WERI-Rb-1 (cell line): Measurements from ENCODE around the gene ZBTB7C.

Source experiments
- DNase-seq: peaks from one replicate; pipeline ENCODE4 v3.0.0-alpha.2; 2020
- H3K27ac ChIP-seq: fragments of 250-450 bp; sonication (Bioruptor Pico); 2 replicates; pipeline ENCODE4 v1.5.1; 2020; ENCODE audit warnings: mild to moderate bottlenecking, moderate library complexity
- H3K27me3 ChIP-seq: fragments of 250-450 bp; sonication (Bioruptor Pico); 2 replicates; pipeline ENCODE4 v1.5.1; 2021; ENCODE audit warnings: mild to moderate bottlenecking, low read depth, moderate library complexity; ENCODE audit not compliant: insufficient read depth, severe bottlenecking
- H3K36me3 ChIP-seq: fragments of 250-450 bp; sonication (Bioruptor Pico); 2 replicates; pipeline ENCODE4 v1.5.1; 2020; ENCODE audit warnings: mild to moderate bottlenecking, moderate library complexity
- H3K4me3 ChIP-seq: 2 replicates; pipeline ENCODE4 v1.5.1; 2011; ENCODE audit warnings: low read depth, mild to moderate bottlenecking, control low read depth, low read length
- H3K9me3 ChIP-seq: fragments of 250-450 bp; sonication (Bioruptor Pico); 2 replicates; pipeline ENCODE4 v1.5.1; 2021; ENCODE audit warnings: mild to moderate bottlenecking, moderate library complexity; ENCODE audit not compliant: severe bottlenecking
- TF ChIP-seq, protein P1 (sequence below): IDR thresholded peaks from 2 replicates; pipeline ENCODE4 v1.5.1; 2011; ENCODE audit warnings: low read depth, mild to moderate bottlenecking, control low read depth, inconsistent platforms, low read length

ZBTB7C gene

GRCh38 chr18:47993409-47993808, 415.8 kb downstream of the ZBTB7C start:
- TF ChIP-seq, protein P1, sequence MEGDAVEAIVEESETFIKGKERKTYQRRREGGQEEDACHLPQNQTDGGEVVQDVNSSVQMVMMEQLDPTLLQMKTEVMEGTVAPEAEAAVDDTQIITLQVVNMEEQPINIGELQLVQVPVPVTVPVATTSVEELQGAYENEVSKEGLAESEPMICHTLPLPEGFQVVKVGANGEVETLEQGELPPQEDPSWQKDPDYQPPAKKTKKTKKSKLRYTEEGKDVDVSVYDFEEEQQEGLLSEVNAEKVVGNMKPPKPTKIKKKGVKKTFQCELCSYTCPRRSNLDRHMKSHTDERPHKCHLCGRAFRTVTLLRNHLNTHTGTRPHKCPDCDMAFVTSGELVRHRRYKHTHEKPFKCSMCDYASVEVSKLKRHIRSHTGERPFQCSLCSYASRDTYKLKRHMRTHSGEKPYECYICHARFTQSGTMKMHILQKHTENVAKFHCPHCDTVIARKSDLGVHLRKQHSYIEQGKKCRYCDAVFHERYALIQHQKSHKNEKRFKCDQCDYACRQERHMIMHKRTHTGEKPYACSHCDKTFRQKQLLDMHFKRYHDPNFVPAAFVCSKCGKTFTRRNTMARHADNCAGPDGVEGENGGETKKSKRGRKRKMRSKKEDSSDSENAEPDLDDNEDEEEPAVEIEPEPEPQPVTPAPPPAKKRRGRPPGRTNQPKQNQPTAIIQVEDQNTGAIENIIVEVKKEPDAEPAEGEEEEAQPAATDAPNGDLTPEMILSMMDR: no peak
- Histone ChIP-seq H3K27me3 (no peaks in the 10 kb centered on the region), H3K4me3 (no peak overlapping the region), H3K36me3 (no peaks in the 10 kb centered on the region), H3K27ac (no peak overlapping the region), H3K9me3 (peaks cover 4% of the 10 kb centered on the region)
- no peak for DNase-seq

GRCh38 chr18:47992976-47993375, 416.2 kb downstream of the ZBTB7C start:
- DNase-seq: no peak
- Histone ChIP-seq H3K4me3 (no peak overlapping the region), H3K27me3 (no peaks in the 10 kb centered on the region), H3K27ac (no peak overlapping the region), H3K9me3 (peaks cover 4% of the 10 kb centered on the region), H3K36me3 (no peaks in the 10 kb centered on the region)
- TF ChIP-seq, protein P1: no peak

GRCh38 chr18:47992266-47992665, 416.9 kb downstream of the ZBTB7C start:
- no peak for DNase-seq
- TF ChIP-seq, protein P1: no peak
- Histone ChIP-seq H3K27ac (no peak overlapping the region), H3K27me3 (no peaks in the 10 kb centered on the region), H3K4me3 (no peak overlapping the region), H3K36me3 (no peaks in the 10 kb centered on the region), H3K9me3 (peaks cover 3% of the 10 kb centered on the region)

- Histone ChIP-seq H3K27ac (peak overlapping the region; percentile 39), H3K36me3 (no peaks in the 10 kb centered on the region), H3K9me3 (no peaks in the 10 kb centered on the region), H3K4me3 (0 out of 2 replicates have a peak overlapping the region, but pooled peaks have one; percentile 1), H3K27me3 (no peaks in the 10 kb centered on the region)
- peak; percentile 91 for DNase-seq
- TF ChIP-seq, protein P1: no peak
These were observed 418.2 kb downstream of the ZBTB7C start for GRCh38 chr18:47990981-47991380.

- H3K27me3 ChIP-seq: no peaks in the 10 kb centered on the region
- TF ChIP-seq, protein P1: no peak
- H3K36me3 ChIP-seq: no peaks in the 10 kb centered on the region
- H3K27ac ChIP-seq: no peak overlapping the region
- no peak for DNase-seq
- H3K4me3 ChIP-seq: no peak overlapping the region
- no peaks in the 10 kb centered on the region for H3K9me3 ChIP-seq
These were observed 421.8 kb downstream of the ZBTB7C start for GRCh38 chr18:47987388-47987699.

DNA sequence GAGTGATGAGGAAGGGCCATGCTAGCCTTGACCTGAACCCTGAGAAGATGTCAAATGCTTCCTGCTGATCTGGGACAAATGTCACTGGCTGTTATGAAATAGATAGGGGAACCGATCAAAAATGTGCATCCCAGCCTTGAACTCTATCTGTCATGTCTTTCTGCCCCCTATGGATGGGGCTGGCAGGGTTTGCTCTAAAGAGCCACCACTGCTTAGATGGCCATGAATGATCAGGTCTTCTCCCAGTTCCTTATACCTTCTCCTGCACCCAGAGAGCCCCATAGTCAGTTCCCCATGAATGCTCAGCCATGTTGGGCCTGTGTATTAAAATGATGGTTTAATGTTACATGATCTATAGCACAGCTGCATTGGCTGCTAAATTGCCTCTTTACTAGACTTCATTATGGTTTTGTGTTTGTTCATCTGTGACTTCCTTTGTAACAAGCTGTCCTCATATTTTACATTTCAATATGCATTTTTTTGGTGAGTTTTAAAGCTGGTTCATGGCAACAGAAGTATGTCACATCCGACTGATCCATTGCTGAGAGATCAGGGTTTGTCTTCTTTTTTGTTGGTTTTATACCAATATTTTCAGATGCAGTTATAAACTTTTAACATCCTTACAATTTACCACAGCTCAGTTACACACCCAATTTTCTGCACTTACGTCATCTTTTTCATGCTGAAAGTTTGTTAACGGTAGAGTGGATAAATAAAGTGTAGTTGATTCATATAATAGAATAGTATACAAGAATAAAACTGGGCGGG, 422.4 kb downstream of the ZBTB7C start:
- no peak for DNase-seq
- Histone ChIP-seq H3K9me3 (no peaks in the 10 kb centered on the region), H3K36me3 (no peaks in the 10 kb centered on the region), H3K4me3 (no peak overlapping the region), H3K27me3 (no peaks in the 10 kb centered on the region), H3K27ac (no peak overlapping the region)
- TF ChIP-seq, protein P1: 0 out of 2 replicates have a peak, but pooled peaks have one; percentile 5
